ENCODE data around the gene CDKN2AIP.

DNA sequence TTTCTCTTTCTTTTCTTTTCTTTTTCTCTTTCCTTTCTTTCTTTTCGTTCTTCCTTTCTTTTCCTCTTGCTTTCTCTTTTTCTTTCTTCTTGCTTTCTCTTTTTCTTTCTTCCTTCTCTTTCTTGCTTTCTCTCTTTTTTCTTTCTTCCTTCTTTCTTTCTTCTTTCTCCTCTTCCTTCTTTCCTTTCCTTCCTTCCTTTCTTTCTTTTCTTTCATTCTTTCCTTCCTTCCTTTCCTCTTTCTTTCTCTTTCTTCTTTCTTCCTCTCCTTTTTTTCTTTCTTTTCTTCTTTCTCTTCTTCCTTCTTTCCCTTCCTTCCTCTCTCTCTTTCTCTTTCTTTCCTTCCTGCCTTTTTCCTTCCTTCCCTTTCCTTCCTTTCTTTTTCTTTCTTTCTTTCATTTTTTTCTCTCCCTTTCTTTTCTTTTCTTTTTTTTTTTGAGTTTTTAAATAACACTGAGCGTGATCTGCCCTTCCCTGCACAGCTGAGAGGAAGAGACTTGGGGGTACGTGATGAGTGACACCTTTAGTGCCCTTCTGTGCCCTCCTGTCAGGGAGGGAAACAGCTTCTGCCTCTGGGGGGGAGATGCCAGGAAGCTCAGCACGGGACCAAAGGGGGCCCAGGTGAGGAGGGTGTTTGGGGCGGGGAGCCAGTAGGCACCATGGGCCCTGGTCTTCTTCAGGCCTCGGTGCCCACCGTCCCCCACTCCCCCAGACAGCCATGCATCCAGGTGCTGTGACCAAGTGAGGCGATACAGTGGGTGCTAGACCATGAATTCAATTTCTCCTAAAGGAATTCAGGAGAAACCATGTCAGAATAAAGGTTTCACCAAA lies 36.6 kb upstream of the CDKN2AIP start:
- TF ChIP-seq, protein P1, sequence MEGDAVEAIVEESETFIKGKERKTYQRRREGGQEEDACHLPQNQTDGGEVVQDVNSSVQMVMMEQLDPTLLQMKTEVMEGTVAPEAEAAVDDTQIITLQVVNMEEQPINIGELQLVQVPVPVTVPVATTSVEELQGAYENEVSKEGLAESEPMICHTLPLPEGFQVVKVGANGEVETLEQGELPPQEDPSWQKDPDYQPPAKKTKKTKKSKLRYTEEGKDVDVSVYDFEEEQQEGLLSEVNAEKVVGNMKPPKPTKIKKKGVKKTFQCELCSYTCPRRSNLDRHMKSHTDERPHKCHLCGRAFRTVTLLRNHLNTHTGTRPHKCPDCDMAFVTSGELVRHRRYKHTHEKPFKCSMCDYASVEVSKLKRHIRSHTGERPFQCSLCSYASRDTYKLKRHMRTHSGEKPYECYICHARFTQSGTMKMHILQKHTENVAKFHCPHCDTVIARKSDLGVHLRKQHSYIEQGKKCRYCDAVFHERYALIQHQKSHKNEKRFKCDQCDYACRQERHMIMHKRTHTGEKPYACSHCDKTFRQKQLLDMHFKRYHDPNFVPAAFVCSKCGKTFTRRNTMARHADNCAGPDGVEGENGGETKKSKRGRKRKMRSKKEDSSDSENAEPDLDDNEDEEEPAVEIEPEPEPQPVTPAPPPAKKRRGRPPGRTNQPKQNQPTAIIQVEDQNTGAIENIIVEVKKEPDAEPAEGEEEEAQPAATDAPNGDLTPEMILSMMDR (IDR thresholded peaks at IDR 0.05; ENCODE audit: insufficient read depth, low read length, poor library complexity, severe bottlenecking) = no peak
- no peak for TF ChIP-seq EZH2phosphoT487 (conservative IDR thresholded peaks at IDR 0.05; ENCODE audit: low read length)

Measured in SU-DHL-6 (cell line).